IMR-90 (cell line): ENCODE measurements around the gene DOCK1. TPM values are rescaled to one million over a fixed set of nuclear protein-coding genes. Genes with fewer than 3 reads are reported as not detected.

Source experiments
- ATAC-seq: fragments of 200-7000 bp; cut with Tn5 transposase; 2 replicates; pipeline ENCODE4 v1.9.1; 2020; ENCODE audit warnings: low read depth, mild to moderate bottlenecking, moderate library complexity
- BruUV-seq: library from RNA; stranded (reverse); fragments of 400-500 nt; replicated peaks from 2 replicates; lab custom pipeline; 2021; lab: Mats Ljungman, UMichigan
- CTCF ChIA-PET: fragments of 300-600 bp; formaldehyde crosslinking; extraction: SDS; loops from one replicate; lab custom pipeline; 2021; ENCODE audit warnings: antibody characterized with exemption; lab: Yijun Ruan, JAX
- POLR2A ChIA-PET: fragments of 300-600 bp; sonication (Branson Sonifier 250); formaldehyde crosslinking; loops from one replicate; lab custom pipeline; 2022; ENCODE audit warnings: antibody characterized with exemption; ENCODE audit not compliant: unreplicated experiment; lab: Charles Lee
- DNase-seq: peaks from one replicate; pipeline ENCODE4 v3.0.0; 2013
- H2AFZ ChIP-seq: replicated peaks from 2 replicates; pipeline ENCODE3; 2013; ENCODE audit warnings: low read length, mild to moderate bottlenecking; ENCODE audit not compliant: poor library complexity
- H2AK5ac ChIP-seq: 2 replicates; pipeline ENCODE4 v1.6.1; 2013; ENCODE audit warnings: low read depth, low read length, inconsistent platforms
- H2AK9ac ChIP-seq: replicated peaks from 2 replicates; pipeline ENCODE3; 2013; ENCODE audit warnings: mild to moderate bottlenecking, low read depth, low read length, moderate library complexity; ENCODE audit not compliant: poor library complexity
- H2BK120ac ChIP-seq: 2 replicates; pipeline ENCODE4 v1.6.1; 2013; ENCODE audit warnings: low read depth, low read length, inconsistent platforms
- H2BK15ac ChIP-seq: 3 replicates; pipeline ENCODE4 v1.6.1; 2013; ENCODE audit warnings: low read depth, low read length, inconsistent platforms
- H2BK20ac ChIP-seq: 2 replicates; pipeline ENCODE4 v1.6.1; 2013; ENCODE audit warnings: low read depth, mild to moderate bottlenecking, inconsistent platforms, low read length, moderate library complexity
- H2BK5ac ChIP-seq: 2 replicates; pipeline ENCODE4 v1.6.1; 2013; ENCODE audit warnings: mild to moderate bottlenecking, low read depth, low read length, inconsistent platforms; ENCODE audit not compliant: poor library complexity, severe bottlenecking
- H3K14ac ChIP-seq: replicated peaks from 2 replicates; pipeline ENCODE4 v1.6.1; 2013; ENCODE audit warnings: low read depth, low read length, inconsistent platforms
- H3K18ac ChIP-seq: 2 replicates; pipeline ENCODE4 v1.6.1; 2013; ENCODE audit warnings: low read depth, low read length, control low read depth
- H3K23ac ChIP-seq: 2 replicates; pipeline ENCODE4 v1.6.1; 2013; ENCODE audit warnings: low read depth, low read length, inconsistent platforms
- H3K27ac ChIP-seq: 2 replicates; pipeline ENCODE4 v1.5.1; 2013; ENCODE audit warnings: mild to moderate bottlenecking, control low read depth, low read length; ENCODE audit not compliant: insufficient read depth
- H3K27me3 ChIP-seq: 2 replicates; pipeline ENCODE4 v1.6.1; 2013; ENCODE audit warnings: low read length; ENCODE audit not compliant: control insufficient read depth, insufficient read depth
- H3K36me3 ChIP-seq: 2 replicates; pipeline ENCODE4 v1.6.1; 2013; ENCODE audit warnings: low read length, mixed read lengths; ENCODE audit not compliant: control insufficient read depth, insufficient read depth
- H3K4ac ChIP-seq: 2 replicates; pipeline ENCODE4 v1.6.1; 2013; ENCODE audit warnings: low read depth, low read length, inconsistent platforms
- H3K4me1 ChIP-seq: 2 replicates; pipeline ENCODE4 v1.6.1; 2013; ENCODE audit warnings: low read length, mixed read lengths; ENCODE audit not compliant: control insufficient read depth, insufficient read depth
- H3K4me2 ChIP-seq: 2 replicates; pipeline ENCODE4 v1.6.1; 2013; ENCODE audit warnings: low read depth, mild to moderate bottlenecking, control low read depth, low read length, moderate library complexity
- H3K4me3 ChIP-seq: 2 replicates; pipeline ENCODE4 v1.5.1; 2013; ENCODE audit warnings: low read depth, mild to moderate bottlenecking, control low read depth, low read length, moderate library complexity; ENCODE audit not compliant: insufficient read depth
- H3K56ac ChIP-seq: 2 replicates; pipeline ENCODE4 v1.6.1; 2013; ENCODE audit warnings: low read length, inconsistent platforms; ENCODE audit not compliant: insufficient read depth; ENCODE audit errors: extremely low read depth
- H3K79me1 ChIP-seq, 2 experiments: 2 replicates each; pipeline ENCODE4 v1.6.1; 2013; ENCODE audit warnings: low read length in 2 of 2, inconsistent platforms in 1 of 2, low read depth in 1 of 2
- H3K9ac ChIP-seq: 2 replicates; pipeline ENCODE4 v1.6.1; 2013; ENCODE audit warnings: low read depth, low read length, control low read depth
- H3K9me1 ChIP-seq: 2 replicates; pipeline ENCODE4 v1.6.1; 2013; ENCODE audit warnings: low read length, inconsistent platforms; ENCODE audit not compliant: insufficient read depth
- H3K9me3 ChIP-seq: 2 replicates; pipeline ENCODE4 v1.6.1; 2013; ENCODE audit warnings: low read length; ENCODE audit not compliant: control insufficient read depth, insufficient read depth
- H4K20me1 ChIP-seq: 2 replicates; pipeline ENCODE4 v1.6.1; 2013; ENCODE audit warnings: low read length, inconsistent platforms; ENCODE audit not compliant: insufficient read depth
- H4K5ac ChIP-seq: 2 replicates; pipeline ENCODE4 v1.6.1; 2013; ENCODE audit warnings: mild to moderate bottlenecking, low read depth, low read length, control low read depth
- H4K8ac ChIP-seq, 2 experiments: 2 replicates each; pipeline ENCODE4 v1.6.1; 2013; ENCODE audit warnings: low read depth in 2 of 2, low read length in 2 of 2, control low read depth in 1 of 2, inconsistent platforms in 1 of 2
- H4K91ac ChIP-seq: 2 replicates; pipeline ENCODE4 v1.6.1; 2013; ENCODE audit warnings: low read depth, low read length, inconsistent platforms; ENCODE audit not compliant: insufficient read depth
- BHLHE40 ChIP-seq: fragments of 150-350 bp; IDR thresholded peaks from 2 replicates; pipeline ENCODE4 v1.6.1; 2016; ENCODE audit warnings: mild to moderate bottlenecking, low read depth, low read length
- CEBPB ChIP-seq: IDR thresholded peaks from 2 replicates; pipeline ENCODE4 v1.6.1; 2012; ENCODE audit warnings: low read depth, low read length, improper control_type of control experiment
- CHD1 ChIP-seq: IDR thresholded peaks from 2 replicates; pipeline ENCODE4 v1.6.1; 2012; ENCODE audit warnings: low read depth, low read length, improper control_type of control experiment
- CTCF ChIP-seq: conservative IDR thresholded peaks from 2 replicates; pipeline ENCODE4 v1.5.1; 2012; ENCODE audit warnings: mild to moderate bottlenecking, low read depth, low read length, improper control_type of control experiment
- ELK1 ChIP-seq: fragments of 150-350 bp; IDR thresholded peaks from 2 replicates; pipeline ENCODE4 v1.6.1; 2016; ENCODE audit warnings: low read depth, mild to moderate bottlenecking, low read length, moderate library complexity, borderline replicate concordance
- FOS ChIP-seq: fragments of 150-350 bp; IDR thresholded peaks from 2 replicates; pipeline ENCODE4 v1.6.1; 2016; ENCODE audit warnings: low read depth, low read length
- MAFK ChIP-seq: IDR thresholded peaks from 2 replicates; pipeline ENCODE4 v1.6.1; 2012; ENCODE audit warnings: low read depth, low read length, improper control_type of control experiment
- MAZ ChIP-seq: IDR thresholded peaks from 2 replicates; pipeline ENCODE4 v1.6.1; 2012; ENCODE audit warnings: low read depth, mild to moderate bottlenecking, low read length, improper control_type of control experiment, moderate library complexity, borderline replicate concordance
- MXI1 ChIP-seq: IDR thresholded peaks from 2 replicates; pipeline ENCODE4 v1.6.1; 2012; ENCODE audit warnings: low read depth, mild to moderate bottlenecking, low read length, moderate library complexity, borderline replicate concordance
- NFE2L2 ChIP-seq: fragments of 150-350 bp; IDR thresholded peaks from 2 replicates; pipeline ENCODE4 v1.6.1; 2016; ENCODE audit warnings: low read depth, mild to moderate bottlenecking, low read length
- POLR2A ChIP-seq: IDR thresholded peaks from 2 replicates; pipeline ENCODE4 v1.6.1; 2012; ENCODE audit warnings: mild to moderate bottlenecking, low read depth, low read length
- RAD21 ChIP-seq: IDR thresholded peaks from 2 replicates; pipeline ENCODE4 v1.6.1; 2012; ENCODE audit warnings: low read length, improper control_type of control experiment
- RCOR1 ChIP-seq: IDR thresholded peaks from 2 replicates; pipeline ENCODE4 v1.6.1; 2012; ENCODE audit warnings: mild to moderate bottlenecking, low read length, improper control_type of control experiment; ENCODE audit not compliant: insufficient replicate concordance
- RFX5 ChIP-seq: IDR thresholded peaks from 2 replicates; pipeline ENCODE4 v1.8.0; 2012; ENCODE audit warnings: low read depth, mild to moderate bottlenecking, low read length, moderate library complexity
- SMC3 ChIP-seq: fragments of 150-350 bp; IDR thresholded peaks from 2 replicates; pipeline ENCODE4 v1.6.1; 2016; ENCODE audit warnings: low read depth, mild to moderate bottlenecking, antibody characterized with exemption, low read length, moderate library complexity
- USF2 ChIP-seq: fragments of 150-350 bp; IDR thresholded peaks from 2 replicates; pipeline ENCODE4 v1.6.1; 2017; ENCODE audit warnings: mild to moderate bottlenecking, antibody characterized with exemption, low read length, low read depth
- WGBS, 2 experiments: methylation state at CpG; one replicate each; pipeline versions ENCODE4 v1.1.5 to v1.1.7; 2013; ENCODE audit warnings: missing lambda C conversion rate in 2 of 2; ENCODE audit not compliant: insufficient read length in 1 of 2; ENCODE audit errors: extremely low coverage in 2 of 2; 5-methylcytosine and 5-hydroxymethylcytosine counted together
- dilution Hi-C: fragments of 300-500 bp; cut with HindIII; formaldehyde crosslinking; loops from one replicate; pipeline ENCODE4 v1.14.3; 2018; ENCODE audit warnings: low sequenced_read_pairs; ENCODE audit not compliant: unreplicated experiment
- in situ Hi-C: fragments of 300-500 bp; cut with MboI; formaldehyde crosslinking; loops from 3 replicates; pipeline ENCODE4 v1.14.3; 2019; ENCODE audit warnings: low sequenced_read_pairs, inconsistent platforms, mixed read lengths
- intact Hi-C: fragments of 100-400 bp; cut with micrococcal nuclease; formaldehyde crosslinking; loops from 2 replicates; pipeline ENCODE4 v1.10.0; 2022
- polyA plus RNA-seq, 3 experiments: library from polyadenylated mRNA; depleted of rRNA; stranded (reverse); fragments of >200 nt; gene quantifications; 2 replicates each; pipeline ENCODE4 v1.2.3, GENCODE V29; 2012; ENCODE audit warnings: low replicate concordance in 1 of 3
- total RNA-seq: library from RNA; depleted of rRNA; stranded (reverse); fragments of >200 nt; gene quantifications from 2 replicates; pipeline ENCODE4 v1.2.3, GENCODE V29; 2012

The DOCK1 gene
- total and polyA plus RNA-seq, 2 of the 4 experiments (the other 2 are of a cell fraction) = 28.2 to 71.0 TPM

GRCh38 chr10:127227663-127228062 is 322.4 kb downstream of the DOCK1 start:
- Histone ChIP-seq H2AFZ (no peak overlapping the region), H2AK9ac (no peak overlapping the region)
- 20% methylated on average over 1 of the region's 1 CpG; no CpG with 5 or more reads in 1 of the 2 experiments for WGBS, 2 experiments

More at GRCh38 chr10:127227663-127228062, 322.4 kb downstream of the DOCK1 start:
- dilution Hi-C loops (no loop called here), intact Hi-C loops (no loop called here), in situ Hi-C loops (no loop called here)
- no peak overlapping the region for H3K14ac ChIP-seq
- ChIA-PET CTCF (interaction anchor here (0.7 to 1.0 kb wide), 2 partner anchors 18 to 29 kb away, joined by 3 to 4 read pairs; no protein-coding TSS in a partner anchor), POLR2A (no interaction called here)
- no peaks in the 10 kb centered on the region for H4K20me1 ChIP-seq
- H3K36me3 ChIP-seq = peaks cover 3% of the 10 kb centered on the region; the same call in 1 of the 2 replicates
- no peak overlapping the region for H3K18ac ChIP-seq
- peaks cover 6% of the 10 kb centered on the region in 2 experiments; a peak in 3 of 4 replicates for H3K79me1 ChIP-seq
- H4K5ac ChIP-seq = no peak overlapping the region
- H2BK5ac ChIP-seq = no peak overlapping the region
- no TSS peak for BruUV-seq
- no peak overlapping the region for H3K56ac ChIP-seq
- H3K4me1 ChIP-seq = peaks cover 5% of the 10 kb centered on the region; the same call in 1 of the 2 replicates
- H3K4me3 ChIP-seq = no peak overlapping the region
- no peak overlapping the region for H2BK20ac ChIP-seq
- H3K23ac ChIP-seq = no peak overlapping the region
- no peak overlapping the region for H3K4me2 ChIP-seq
- no peak overlapping the region for H3K27ac ChIP-seq
- H4K8ac ChIP-seq = no peak overlapping the region
- DNase-seq (no peak), ATAC-seq (no peak)
- H3K9me1 ChIP-seq = peaks cover 9% of the 10 kb centered on the region
- H3K9me3 ChIP-seq = no peaks in the 10 kb centered on the region
- no peak overlapping the region for H3K4ac ChIP-seq
- no peak overlapping the region for H4K91ac ChIP-seq
- no peak for TF ChIP-seq MXI1
- TF ChIP-seq NFE2L2 = no peak
- no peak for TF ChIP-seq CTCF
- TF ChIP-seq RAD21 = no peak
- TF ChIP-seq MAZ = no peak
- no peak for TF ChIP-seq CHD1
- TF ChIP-seq RCOR1 = no peak
- no peak for TF ChIP-seq USF2
- TF ChIP-seq SMC3 = no peak
- TF ChIP-seq ELK1 = no peak
- TF ChIP-seq BHLHE40 = no peak
- no peak for TF ChIP-seq MAFK
- no peak for TF ChIP-seq POLR2A
- TF ChIP-seq FOS = no peak
- TF ChIP-seq RFX5 = no peak
- no peak for TF ChIP-seq CEBPB
- no peak overlapping the region for H2BK15ac ChIP-seq
- H2AK5ac ChIP-seq = no peak overlapping the region
- H3K9ac ChIP-seq = no peak overlapping the region
- H2BK120ac ChIP-seq = no peak overlapping the region
- no peaks in the 10 kb centered on the region for H3K27me3 ChIP-seq
